ENCODE data around the gene C3orf20. TPM values are rescaled to one million over a fixed set of nuclear protein-coding genes. Genes with fewer than 3 reads are reported as not detected.

The C3orf20 gene
- total and polyA plus RNA-seq, 9 of the 15 experiments (the other 6 are each of a cell fraction or from before 2014, with no cell fraction given), result 0.04 TPM; not detected in 8

DNA sequence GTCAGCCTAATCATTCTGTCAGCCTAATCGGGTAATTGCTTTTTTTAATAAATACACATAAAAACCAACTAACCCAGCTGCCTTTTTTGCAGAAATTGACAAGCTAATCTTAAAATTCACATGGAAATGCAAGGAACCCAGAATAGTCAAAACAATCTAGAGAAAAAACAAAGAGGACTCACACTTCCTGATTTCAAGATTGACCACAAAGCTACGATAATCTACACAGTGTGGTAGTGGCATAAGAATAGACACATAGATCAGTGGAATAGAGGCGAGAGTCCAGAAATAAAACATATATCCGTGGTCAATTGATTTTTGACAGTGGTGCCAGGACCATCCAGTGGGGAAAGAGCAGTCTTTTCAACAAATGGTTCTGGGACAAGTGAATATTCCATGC, 2.4 kb upstream of the C3orf20 start (continued):
- TF ChIP-seq ARID3B (CRISPR knock-in tag; IDR thresholded peaks at IDR 0.05; ENCODE audit: borderline replicate concordance) (no peak), ZNF324 (CRISPR knock-in tag; IDR thresholded peaks at IDR 0.05) (no peak), ZNF764 (CRISPR knock-in tag; IDR thresholded peaks at IDR 0.05; ENCODE audit: low read depth) (no peak), FOS (IDR thresholded peaks at IDR 0.05; ENCODE audit: extremely low read depth, insufficient read length) (no peak)

DNA sequence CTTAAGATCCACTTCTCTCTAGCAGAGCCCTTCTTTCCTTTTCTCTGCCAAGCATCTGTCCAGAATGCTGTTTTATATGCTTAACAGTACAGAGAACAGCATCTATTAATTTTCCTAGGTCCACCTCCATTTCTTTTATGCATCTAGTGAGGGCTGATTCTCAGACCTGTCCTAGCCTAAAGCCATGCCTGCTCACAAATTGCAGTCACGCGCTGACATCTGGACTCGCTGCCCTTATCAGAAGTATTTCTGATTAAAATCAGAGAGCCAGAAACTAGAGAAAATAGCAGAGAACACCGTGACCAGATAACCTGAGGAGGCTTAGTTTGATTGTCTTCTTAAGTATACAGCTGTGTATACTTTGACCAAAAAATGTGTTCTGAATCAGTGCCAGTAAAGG, 1.9 kb downstream of the C3orf20 start:
- Histone ChIP-seq H3K79me2 (ENCODE audit: control insufficient read depth, insufficient read depth, low read length) (no peaks in the 10 kb centered on the region), H3K4me2 (ENCODE audit: insufficient read depth, low read length) (no peak overlapping the region), H3K9me1 (ENCODE audit: control insufficient read depth, insufficient read depth, low read length) (no peaks in the 10 kb centered on the region), H3K9me3 (replicated peaks; ENCODE audit: control insufficient read depth, insufficient read depth, low read depth, low read length) (0 out of 2 replicates have a peak, but pooled peaks cover 4% of the 10 kb centered on the region), H3K9ac (ENCODE audit: insufficient read depth in 1 of 2, low read depth in 2 of 2, low read length in 2 of 2) (no peak overlapping the region), H3K27me3 (ENCODE audit: control insufficient read depth in 2 of 2, insufficient read depth in 2 of 2, low read length in 2 of 2) (no peaks in the 10 kb centered on the region; a peak in 1 of 5 replicates), H4K20me1 (replicated peaks; ENCODE audit: control insufficient read depth, insufficient read depth, low read length) (no peaks in the 10 kb centered on the region), H3K36me3 (ENCODE audit: control insufficient read depth, insufficient read depth, low read length) (peaks cover 20% of the 10 kb centered on the region; the same call in 2 of the 3 replicates), H3K27ac (ENCODE audit: extremely low read depth, low read depth, low read length) (no peak overlapping the region), H3K4me1 (replicated peaks in 1 of 2; ENCODE audit: control insufficient read depth in 2 of 2, insufficient read depth in 2 of 2, low read length in 2 of 2) (no peaks in the 10 kb centered on the region), H2AFZ (ENCODE audit: low read depth, low read length) (no peak overlapping the region), H3K4me3 (no peak overlapping the region)
- in situ Hi-C loops (cut with MboI), result no loop called here
- CTCF ChIA-PET (ENCODE audit: low intra/inter-chr PET ratio), result no interaction called here
- intact Hi-C loops (cut with micrococcal nuclease), result no loop called here
- POLR2A ChIA-PET, result interaction anchor here (0.9 kb wide), 1 partner anchor 25 kb away, joined by 3 read pairs; the partner anchor contains the start of gene CCDC174
- 32% methylated on average over 4 of the region's 4 CpGs for WGBS (ENCODE audit: insufficient coverage, low coverage, missing lambda C conversion rate)
- FAIRE-seq (no peak), DNase-seq (ENCODE audit: extremely low read depth in 1 of 4, low spot score in 3 of 4) (no peak), ATAC-seq (no peak)
- no peak for TF ChIP-seq ZNF77 (CRISPR knock-in tag; IDR thresholded peaks at IDR 0.05)
- no peak for TF ChIP-seq TAL1 (IDR thresholded peaks at IDR 0.05)
- TF ChIP-seq, protein P1, sequence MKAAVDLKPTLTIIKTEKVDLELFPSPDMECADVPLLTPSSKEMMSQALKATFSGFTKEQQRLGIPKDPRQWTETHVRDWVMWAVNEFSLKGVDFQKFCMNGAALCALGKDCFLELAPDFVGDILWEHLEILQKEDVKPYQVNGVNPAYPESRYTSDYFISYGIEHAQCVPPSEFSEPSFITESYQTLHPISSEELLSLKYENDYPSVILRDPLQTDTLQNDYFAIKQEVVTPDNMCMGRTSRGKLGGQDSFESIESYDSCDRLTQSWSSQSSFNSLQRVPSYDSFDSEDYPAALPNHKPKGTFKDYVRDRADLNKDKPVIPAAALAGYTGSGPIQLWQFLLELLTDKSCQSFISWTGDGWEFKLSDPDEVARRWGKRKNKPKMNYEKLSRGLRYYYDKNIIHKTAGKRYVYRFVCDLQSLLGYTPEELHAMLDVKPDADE (conservative IDR thresholded peaks at IDR 0.05; ENCODE audit: control insufficient read depth, low read depth, low read length), result no peak
- no peak for TF ChIP-seq ZNF507 (tag; conservative IDR thresholded peaks at IDR 0.05)
- no peak for TF ChIP-seq TCF7 (IDR thresholded peaks at IDR 0.05; ENCODE audit: borderline replicate concordance)
- TF ChIP-seq ELF2 (CRISPR knock-in tag; IDR thresholded peaks at IDR 0.05), result no peak
- no peak for TF ChIP-seq MAZ (CRISPR knock-in tag; conservative IDR thresholded peaks at IDR 0.05 in 1 of 2, IDR thresholded peaks at IDR 0.05 in 1 of 2)
- TF ChIP-seq ZNF778 (CRISPR knock-in tag; IDR thresholded peaks at IDR 0.05), result no peak
- no peak for TF ChIP-seq MYNN (IDR thresholded peaks at IDR 0.05)
- no peak for TF ChIP-seq MYNN (CRISPR knock-in tag; IDR thresholded peaks at IDR 0.05)
- TF ChIP-seq RBFOX2 (IDR thresholded peaks at IDR 0.05; ENCODE audit: low read depth, low read length), result no peak
- no TSS peak for BruUV-seq (replicated peaks)
